ENCODE results near the gene ZNF79. TPM values are rescaled to one million over a fixed set of nuclear protein-coding genes. Genes with fewer than 3 reads are reported as not detected.

Gene ZNF79
- total and polyA plus RNA-seq, 2 of the 8 experiments (the other 6 are each of a cell fraction or from before 2014, with no cell fraction given) = 2.4 to 7.4 TPM

DNA sequence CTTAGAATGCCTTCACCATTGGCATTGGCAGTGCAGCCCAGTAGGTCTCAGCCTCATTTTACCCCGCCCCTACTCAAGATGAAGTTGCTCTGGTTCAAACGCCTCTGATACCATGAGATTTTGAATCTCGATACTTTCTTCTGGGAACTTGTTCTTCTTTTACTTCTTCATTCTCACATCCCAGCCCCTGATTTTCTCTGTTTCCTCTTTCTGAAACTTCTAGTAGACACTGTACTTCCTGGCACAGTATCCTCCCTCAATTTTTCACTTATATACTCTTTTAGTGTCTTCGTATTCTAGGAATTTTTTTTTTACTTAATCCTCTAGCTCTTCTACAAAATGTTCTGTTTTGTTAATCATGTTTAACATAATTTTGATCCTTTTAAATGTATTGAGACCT is 13.1 kb upstream of the ZNF79 start:
- H4K91ac ChIP-seq (replicated peaks; ENCODE audit: insufficient read length, low read length) = no peak overlapping the region
- no peak overlapping the region for H3K23ac ChIP-seq (ENCODE audit: insufficient read length)
- H3K14ac ChIP-seq (ENCODE audit: insufficient read length) = no peak overlapping the region
- H3K9me3 ChIP-seq (ENCODE audit: insufficient read depth in 2 of 2, low read depth in 1 of 2, low read length in 1 of 2) = no peaks in the 10 kb centered on the region
- no peaks in the 10 kb centered on the region for H3K79me2 ChIP-seq (ENCODE audit: control insufficient read depth in 1 of 2, insufficient read depth in 2 of 2, low read length in 2 of 2)
- no peak overlapping the region for H2BK12ac ChIP-seq (ENCODE audit: low read depth, low read length)
- H2BK15ac ChIP-seq (ENCODE audit: low read length) = no peak overlapping the region
- ChIA-PET CTCF (ENCODE audit: partially characterized antibody) (interaction anchor here (0.6 kb wide), 1 partner anchor 486 kb away, joined by 3 read pairs; no protein-coding TSS in a partner anchor), POLR2A (ENCODE audit: partially characterized antibody) (interaction anchor here (0.7 to 2.0 kb wide), 3 partner anchors 12 to 14 kb away, joined by 5 to 6 read pairs (median 6); partner anchors contain the start of genes SLC2A8 and ZNF79)
- H3K4ac ChIP-seq (replicated peaks; ENCODE audit: insufficient read length, low read depth, low read length) = no peak overlapping the region
- no peak overlapping the region for H3K18ac ChIP-seq (ENCODE audit: extremely low read depth, low read length)
- H3K27me3 ChIP-seq (replicated peaks in 1 of 4; ENCODE audit: control insufficient read depth in 3 of 4, extremely low read depth in 1 of 4, insufficient read depth in 3 of 4, low read length in 3 of 4) = no peaks in the 10 kb centered on the region
- H2BK120ac ChIP-seq (replicated peaks; ENCODE audit: low read depth, low read length) = no peak overlapping the region
- no peak overlapping the region for H3K4me3 ChIP-seq (ENCODE audit: extremely low read depth in 1 of 4, insufficient read depth in 2 of 4, low read depth in 3 of 4, low read length in 4 of 4)
- no peak for TF ChIP-seq CHD1 (IDR thresholded peaks at IDR 0.05; ENCODE audit: low read depth, low read length)
- TF ChIP-seq CBX8 (IDR thresholded peaks at IDR 0.05; ENCODE audit: borderline replicate concordance, low read depth, low read length) = no peak
- TF ChIP-seq, protein P1, sequence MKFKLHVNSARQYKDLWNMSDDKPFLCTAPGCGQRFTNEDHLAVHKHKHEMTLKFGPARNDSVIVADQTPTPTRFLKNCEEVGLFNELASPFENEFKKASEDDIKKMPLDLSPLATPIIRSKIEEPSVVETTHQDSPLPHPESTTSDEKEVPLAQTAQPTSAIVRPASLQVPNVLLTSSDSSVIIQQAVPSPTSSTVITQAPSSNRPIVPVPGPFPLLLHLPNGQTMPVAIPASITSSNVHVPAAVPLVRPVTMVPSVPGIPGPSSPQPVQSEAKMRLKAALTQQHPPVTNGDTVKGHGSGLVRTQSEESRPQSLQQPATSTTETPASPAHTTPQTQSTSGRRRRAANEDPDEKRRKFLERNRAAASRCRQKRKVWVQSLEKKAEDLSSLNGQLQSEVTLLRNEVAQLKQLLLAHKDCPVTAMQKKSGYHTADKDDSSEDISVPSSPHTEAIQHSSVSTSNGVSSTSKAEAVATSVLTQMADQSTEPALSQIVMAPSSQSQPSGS (IDR thresholded peaks at IDR 0.05; ENCODE audit: low read length) = no peak
- TF ChIP-seq JUN (IDR thresholded peaks at IDR 0.05; ENCODE audit: low read depth, low read length) = no peak
- no peak for TF ChIP-seq PHF8 (conservative IDR thresholded peaks at IDR 0.05; ENCODE audit: low read depth, low read length)
- no peak for TF ChIP-seq TAF7 (optimal IDR thresholded peaks at IDR 0.05; ENCODE audit: borderline replicate concordance, low read depth, low read length)
- TF ChIP-seq FOSL1 (IDR thresholded peaks at IDR 0.05; ENCODE audit: insufficient read depth, low read depth, low read length) = no peak
- no peak overlapping the region for H2AK5ac ChIP-seq (ENCODE audit: low read depth, low read length)
- no peak overlapping the region for H3K9ac ChIP-seq (replicated peaks in 1 of 4; ENCODE audit: extremely low read depth in 1 of 4, low read depth in 3 of 4, low read length in 3 of 4)
- peaks cover 0 to 2% of the 10 kb centered on the region in 2 experiments for H4K20me1 ChIP-seq (replicated peaks in 1 of 2; ENCODE audit: control insufficient read depth in 1 of 2, insufficient read depth in 2 of 2, low read length in 2 of 2)
- no peak overlapping the region for H3K56ac ChIP-seq (replicated peaks; ENCODE audit: insufficient read length, low read depth, low read length)
- 89% methylated on average over 4 of the region's 4 CpGs; no CpG with 5 or more reads in 1 of the 2 experiments for WGBS, 2 experiments (ENCODE audit: extremely low coverage in 1 of 2, insufficient coverage in 1 of 2, insufficient read length in 1 of 2, insufficient replicate concordance in 2 of 2, low coverage in 1 of 2, low lambda C conversion rate in 2 of 2, missing lambda C conversion rate in 1 of 2)
- H4K5ac ChIP-seq (ENCODE audit: insufficient read length, low read depth, low read length) = no peak overlapping the region
- no peaks in the 10 kb centered on the region for H3K4me1 ChIP-seq (replicated peaks in 1 of 4; ENCODE audit: control insufficient read depth in 3 of 4, insufficient read depth in 4 of 4, low read length in 3 of 4)
- H3K23me2 ChIP-seq (ENCODE audit: low read depth, low read length) = no peaks in the 10 kb centered on the region
- no peak overlapping the region for H2BK20ac ChIP-seq (ENCODE audit: low read length)
- H3K27ac ChIP-seq (ENCODE audit: low read depth, low read length) = no peak overlapping the region
- no peaks in the 10 kb centered on the region for H3K79me1 ChIP-seq (ENCODE audit: low read depth, low read length)
- H2AFZ ChIP-seq (ENCODE audit: low read length) = no peak overlapping the region
- no peak overlapping the region for H2BK5ac ChIP-seq (ENCODE audit: low read depth, low read length)
- no peak for DNase-seq (ENCODE audit: low read depth in 1 of 2, low spot score in 2 of 2)
- no peak overlapping the region for H4K8ac ChIP-seq (ENCODE audit: extremely low read depth, insufficient read depth, low read length)
- no peak overlapping the region for H3K4me2 ChIP-seq (ENCODE audit: insufficient read depth in 1 of 2, low read depth in 2 of 2, low read length in 2 of 2)
- H3K36me3 ChIP-seq (ENCODE audit: control insufficient read depth in 2 of 4, insufficient read depth in 4 of 4, low read length in 3 of 4) = no peaks in the 10 kb centered on the region
- FAIRE-seq = no peak

All from H1 (cell line).